ENCODE measurements around the gene PRKAR1A.
"Not testable (repeated sequence)": the region's sequence is repeated elsewhere in the genome, so short reads cannot be mapped to it uniquely, and the experiment has no call there.

The PRKAR1A gene

GRCh38 chr17:68512247-68512959 is at the start of gene PRKAR1A:
PRKAR1A (plus strand) TSS chr17:68512430; CDS start chr17:68515400, 2,970 bp downstream.
- peak; percentile 96 for DNase-seq

- DNase-seq: no peak
Observed at GRCh38 chr17:68463211-68464019, 48.8 kb upstream of the PRKAR1A start.

- no peak for DNase-seq
Observed at GRCh38 chr17:68468334-68468733, 43.9 kb upstream of the PRKAR1A start.

GRCh38 chr17:68468788-68469187 is 43.4 kb upstream of the PRKAR1A start:
- no peak for DNase-seq

- DNase-seq: no peak
Observed at GRCh38 chr17:68470961-68471360, 41.3 kb upstream of the PRKAR1A start.

GRCh38 chr17:68480885-68481284 is 31.3 kb upstream of the PRKAR1A start:
- DNase-seq: no peak

- no peak for DNase-seq
Observed at GRCh38 chr17:68482576-68483041, 29.6 kb upstream of the PRKAR1A start.

GRCh38 chr17:68484458-68484857 is 27.8 kb upstream of the PRKAR1A start:
- DNase-seq: no peak

- DNase-seq: no peak
Observed at GRCh38 chr17:68489919-68490318, 22.3 kb upstream of the PRKAR1A start.

GRCh38 chr17:68491381-68492231 is 20.6 kb upstream of the PRKAR1A start:
- peak; percentile 72 for DNase-seq

- not testable (repeated sequence) for DNase-seq
Observed at GRCh38 chr17:68492394-68493054, 19.7 kb upstream of the PRKAR1A start.

GRCh38 chr17:68495081-68495480 is 17.1 kb upstream of the PRKAR1A start:
- DNase-seq: no peak

- peak; percentile 95 for DNase-seq
Observed at GRCh38 chr17:68497885-68498319, 14.3 kb upstream of the PRKAR1A start.

GRCh38 chr17:68498479-68499326 is 13.5 kb upstream of the PRKAR1A start:
- DNase-seq: peak; percentile 21

GRCh38 chr17:68499587-68499986 is 12.6 kb upstream of the PRKAR1A start:
- no peak for DNase-seq

- DNase-seq: peak; percentile 29
Observed at GRCh38 chr17:68501074-68501473, 11.2 kb upstream of the PRKAR1A start.

- no peak for DNase-seq
Observed at GRCh38 chr17:68505951-68506350, 6.3 kb upstream of the PRKAR1A start.

GRCh38 chr17:68507576-68507975 is 4.7 kb upstream of the PRKAR1A start:
- no peak for DNase-seq

GRCh38 chr17:68509141-68510057 is 2.8 kb upstream of the PRKAR1A start:
- DNase-seq: peak; percentile 87

GRCh38 chr17:68511254-68511670 is 968 bp upstream of the PRKAR1A start:
- peak; percentile 70 for DNase-seq
